K562 (cell line): ENCODE data around the gene NTSR2. TPM values are rescaled to one million over a fixed set of nuclear protein-coding genes. Genes with fewer than 3 reads are reported as not detected.

Experiments
- ATAC-seq: fragments of 200-7000 bp; cut with Tn5 transposase; 3 replicates; pipeline ENCODE4 v1.9.1; 2020; ENCODE audit warnings: moderate library complexity
- BruUV-seq: library from RNA; stranded (reverse); fragments of 400-500 nt; replicated peaks from 2 replicates; lab custom pipeline; 2021; lab: Mats Ljungman, UMichigan
- CTCF ChIA-PET: fragments of 300-600 bp; formaldehyde crosslinking; extraction: SDS; loops from one replicate; lab custom pipeline; 2021; ENCODE audit warnings: low intra/inter-chr PET ratio; lab: Yijun Ruan, JAX
- POLR2A ChIA-PET: fragments of 300-600, 350-650 bp; sonication (Branson Sonifier 250); formaldehyde crosslinking; extraction: SDS; loops from one replicate; lab custom pipeline; 2021; ENCODE audit warnings: antibody characterized with exemption, inconsistent platforms; lab: Yijun Ruan, JAX
- DNase-seq, 4 experiments: peaks; one replicate each; pipeline versions ENCODE4 v3.0.0 to v3.0.0-alpha.2; 2011 to 2018; ENCODE audit warnings: low spot score in 3 of 4, mixed read lengths in 3 of 4; ENCODE audit errors: extremely low read depth in 1 of 4
- FAIRE-seq: peaks from 2 replicates; lab custom pipeline; 2011; peaks lifted over from hg19 to GRCh38; lab: Jason Lieb, UNC
- H2AFZ ChIP-seq: 2 replicates; pipeline ENCODE4 v1.6.0; 2011; ENCODE audit warnings: low read depth, low read length, control low read depth, inconsistent platforms
- H3K27ac ChIP-seq: fragments of 200-600 bp; 3 replicates; pipeline ENCODE4 v1.8.0; 2011; ENCODE audit warnings: low read depth, mild to moderate bottlenecking, control low read depth, inconsistent platforms, low read length, moderate library complexity, mixed read lengths; ENCODE audit errors: extremely low read depth
- H3K27me3 ChIP-seq, 2 experiments: fragments of 300-600 bp in 1 of 2; 2 replicates in 1 of 2; 3 replicates in 1 of 2; pipeline versions ENCODE4 v1.6.0 to v1.8.0; 2011; ENCODE audit warnings: inconsistent platforms in 2 of 2, low read length in 2 of 2, mild to moderate bottlenecking in 1 of 2, mixed read lengths in 1 of 2, moderate library complexity in 1 of 2; ENCODE audit not compliant: control insufficient read depth in 2 of 2, insufficient read depth in 2 of 2
- H3K36me3 ChIP-seq: fragments of 300-600 bp; 3 replicates; pipeline ENCODE4 v1.8.0; 2011; ENCODE audit warnings: mild to moderate bottlenecking, low read length, inconsistent platforms; ENCODE audit not compliant: control insufficient read depth, insufficient read depth
- H3K4me1 ChIP-seq, 2 experiments: fragments of 200-600 bp in 1 of 2; replicated peaks in 1 of 2; 2 replicates in 1 of 2; 3 replicates in 1 of 2; pipeline versions ENCODE4 v1.5.1 to v1.8.0; 2011; ENCODE audit warnings: inconsistent platforms in 2 of 2, low read length in 2 of 2, mild to moderate bottlenecking in 1 of 2, mixed read lengths in 1 of 2, moderate library complexity in 1 of 2; ENCODE audit not compliant: control insufficient read depth in 2 of 2, insufficient read depth in 2 of 2
- H3K4me2 ChIP-seq: 2 replicates; pipeline ENCODE4 v1.6.1; 2011; ENCODE audit warnings: low read length, control low read depth, inconsistent platforms, mixed read lengths; ENCODE audit not compliant: insufficient read depth
- H3K4me3 ChIP-seq: fragments of 200-600 bp; sonication (generic), shearing (Covaris generic); 2 replicates; pipeline ENCODE4 v1.5.1; 2016; ENCODE audit warnings: control low read depth, inconsistent platforms
- H3K79me2 ChIP-seq: fragments of 200-600 bp; 3 replicates; pipeline ENCODE4 v1.8.0; 2011; ENCODE audit warnings: low read length, inconsistent platforms; ENCODE audit not compliant: control insufficient read depth, insufficient read depth
- H3K9ac ChIP-seq, 2 experiments: 2 replicates each; pipeline versions ENCODE4 v1.6.0 to v1.6.1; 2011; ENCODE audit warnings: low read depth in 2 of 2, low read length in 2 of 2, control low read depth in 1 of 2, inconsistent platforms in 1 of 2, mild to moderate bottlenecking in 1 of 2, mixed read lengths in 1 of 2; ENCODE audit not compliant: insufficient read depth in 1 of 2
- H3K9me1 ChIP-seq: one replicate; pipeline ENCODE4 v1.6.0; 2011; ENCODE audit warnings: inconsistent platforms, mild to moderate bottlenecking, low read length, moderate library complexity; ENCODE audit not compliant: control insufficient read depth, insufficient read depth
- H3K9me3 ChIP-seq: replicated peaks from 2 replicates; pipeline ENCODE4 v1.5.1; 2011; ENCODE audit warnings: low read depth, low read length, inconsistent platforms; ENCODE audit not compliant: control insufficient read depth, insufficient read depth
- H4K20me1 ChIP-seq: replicated peaks from 2 replicates; pipeline ENCODE4 v1.6.1; 2011; ENCODE audit warnings: low read length, inconsistent platforms, mixed read lengths; ENCODE audit not compliant: control insufficient read depth, insufficient read depth
- ARID1B ChIP-seq: fragments of 450-650 bp; IDR thresholded peaks from 2 replicates; pipeline ENCODE4 v1.6.1; 2016; ENCODE audit warnings: antibody characterized with exemption, mild to moderate bottlenecking, inconsistent platforms
- BCL6 ChIP-seq: fragments of 250-450 bp; sonication (Bioruptor Pico); IDR thresholded peaks from 2 replicates; pipeline ENCODE4 v1.4.0; 2020
- GTF2F1 ChIP-seq: IDR thresholded peaks from 2 replicates; pipeline ENCODE4 v1.6.1; 2011; ENCODE audit warnings: low read depth, low read length, improper control_type of control experiment
- NR4A1 ChIP-seq, 2 experiments: fragments of 250-450 bp in 1 of 2; fragments of 450-650 bp in 1 of 2; sonication (Bioruptor Pico) in 1 of 2; IDR thresholded peaks; 2 replicates each; pipeline versions ENCODE4 v1.4.0 to v1.6.1; 2016 to 2020; ENCODE audit warnings: mild to moderate bottlenecking in 2 of 2, missing compliant biosample characterization in 1 of 2, missing genetic modification characterization in 1 of 2, moderate library complexity in 1 of 2
- RBBP5 ChIP-seq: fragments of 200-600 bp; sonication (generic); IDR thresholded peaks from 2 replicates; pipeline ENCODE4 v1.6.1; 2012; ENCODE audit warnings: borderline replicate concordance, mild to moderate bottlenecking, low read length, control low read depth, inconsistent platforms; ENCODE audit not compliant: insufficient read depth, poor library complexity, severe bottlenecking
- WHSC1 ChIP-seq: IDR thresholded peaks from one replicate; pipeline ENCODE4 v1.6.1; 2012; ENCODE audit warnings: low read length, control low read depth, inconsistent platforms
- WGBS: fragments of 100-300 bp; shearing (Covaris generic); methylation state at CpG from one replicate; pipeline ENCODE4 v1.1.6; 2016; ENCODE audit warnings: low coverage, mixed read lengths; ENCODE audit not compliant: insufficient coverage; ENCODE audit errors: missing lambda C conversion rate; 5-methylcytosine and 5-hydroxymethylcytosine counted together
- in situ Hi-C: fragments of 300-500 bp; cut with MboI; formaldehyde crosslinking; loops from 4 replicates; pipeline ENCODE4 v1.15.0; 2018; ENCODE audit warnings: inconsistent platforms, mixed read lengths
- intact Hi-C: fragments of 100-400 bp; cut with micrococcal nuclease; formaldehyde crosslinking; loops from 2 replicates; pipeline ENCODE4 v1.14.2; 2022
- polyA plus RNA-seq, 8 experiments: library from polyadenylated mRNA; depleted of rRNA in 4 of 8; stranded (reverse) in 5 of 8; unstranded in 3 of 8; fragments of >200 nt; fragmentation: Nextera tagmentation in 2 of 8; fragmentation: Illumina TruSeq in 1 of 8; extraction: Ambion mirVana in 2 of 8; extraction: Trizol in 1 of 8; gene quantifications; 2 replicates each; pipeline versions ENCODE4 v1.2.1 to v1.2.3, GENCODE V29; 2011 to 2014; ENCODE audit warnings: inconsistent platforms in 1 of 8, missing spikeins in 1 of 8
- total RNA-seq, 7 experiments: library from RNA; depleted of rRNA in 6 of 7; stranded (reverse); fragments of >200 nt in 6 of 7; fragmentation: Illumina TruSeq in 2 of 7; extraction: Trizol in 2 of 7; gene quantifications; 2 replicates each; pipeline versions ENCODE4 v1.2.1 to v1.2.3, GENCODE V29; 2011 to 2021; ENCODE audit warnings: low replicate concordance in 1 of 7
- TF ChIP-seq, protein P1 (sequence below): fragments of 200-800 bp; sonication (Bioruptor generic); IDR thresholded peaks from 2 replicates; pipeline ENCODE4 v1.6.1; 2017; ENCODE audit warnings: missing genetic modification characterization, missing compliant biosample characterization
- TF ChIP-seq, protein P2 (sequence below): sonication (generic); formaldehyde crosslinking; IDR thresholded peaks from 2 replicates; pipeline ENCODE4 v1.8.0; 2022; ENCODE audit warnings: mild to moderate bottlenecking, low read depth, missing genetic modification reagents
- TF ChIP-seq, protein P3 (sequence below): sonication (generic); formaldehyde crosslinking; IDR thresholded peaks from 2 replicates; pipeline ENCODE4 v1.8.0; 2023; ENCODE audit warnings: missing genetic modification reagents, mild to moderate bottlenecking, borderline replicate concordance

NTSR2 gene
- total and polyA plus RNA-seq, 9 of the 15 experiments (the other 6 are each of a cell fraction or from before 2014, with no cell fraction given): not detected

DNA sequence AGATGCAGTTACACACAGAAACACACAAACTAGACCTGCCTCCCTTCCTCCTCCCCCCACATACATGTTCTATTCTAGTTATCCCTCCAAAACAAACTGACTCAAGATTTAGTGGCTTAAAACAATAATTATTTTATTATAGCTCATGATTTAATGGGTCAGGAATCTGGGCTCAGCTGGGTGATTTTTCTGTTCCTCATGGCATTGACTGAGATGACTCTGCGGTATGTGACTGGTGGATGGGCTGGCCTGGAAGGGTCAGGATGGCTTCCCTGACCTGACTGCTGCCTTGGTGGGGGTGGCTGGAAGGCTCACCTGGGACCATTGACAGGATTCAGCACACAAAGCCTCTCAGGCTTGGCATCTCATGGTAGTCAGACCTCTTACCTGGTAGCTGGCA is 33.7 kb upstream of the NTSR2 start:
- H2AFZ ChIP-seq: no peak overlapping the region
- H3K36me3 ChIP-seq: no peaks in the 10 kb centered on the region
- H3K9ac ChIP-seq: no peak overlapping the region
- FAIRE-seq (no peak), DNase-seq (no peak), ATAC-seq (no peak)
- no peak overlapping the region for H3K4me2 ChIP-seq
- peaks cover 2% of the 10 kb centered on the region; the same call in 1 of the 2 replicates for H3K9me3 ChIP-seq
- ChIA-PET POLR2A (interaction anchor here (1.1 kb wide), 1 partner anchor 39 kb away, joined by 3 read pairs; no protein-coding TSS in a partner anchor), CTCF (no interaction called here)
- BruUV-seq: no TSS peak
- no peak overlapping the region for H3K27ac ChIP-seq
- no peaks in the 10 kb centered on the region for H3K9me1 ChIP-seq
- H3K27me3 ChIP-seq: peaks cover 0 to 10% of the 10 kb centered on the region in 2 experiments; a peak in 2 of 5 replicates
- H3K79me2 ChIP-seq: no peaks in the 10 kb centered on the region
- WGBS: 10% methylated on average over 1 of the region's 1 CpG
- peaks cover 0 to 4% of the 10 kb centered on the region in 2 experiments; a peak in 2 of 5 replicates for H3K4me1 ChIP-seq
- H4K20me1 ChIP-seq: no peaks in the 10 kb centered on the region
- H3K4me3 ChIP-seq: no peak overlapping the region
- intact Hi-C loops (no loop called here), in situ Hi-C loops (no loop called here)
- TF ChIP-seq WHSC1: no peak
- TF ChIP-seq, protein P1, sequence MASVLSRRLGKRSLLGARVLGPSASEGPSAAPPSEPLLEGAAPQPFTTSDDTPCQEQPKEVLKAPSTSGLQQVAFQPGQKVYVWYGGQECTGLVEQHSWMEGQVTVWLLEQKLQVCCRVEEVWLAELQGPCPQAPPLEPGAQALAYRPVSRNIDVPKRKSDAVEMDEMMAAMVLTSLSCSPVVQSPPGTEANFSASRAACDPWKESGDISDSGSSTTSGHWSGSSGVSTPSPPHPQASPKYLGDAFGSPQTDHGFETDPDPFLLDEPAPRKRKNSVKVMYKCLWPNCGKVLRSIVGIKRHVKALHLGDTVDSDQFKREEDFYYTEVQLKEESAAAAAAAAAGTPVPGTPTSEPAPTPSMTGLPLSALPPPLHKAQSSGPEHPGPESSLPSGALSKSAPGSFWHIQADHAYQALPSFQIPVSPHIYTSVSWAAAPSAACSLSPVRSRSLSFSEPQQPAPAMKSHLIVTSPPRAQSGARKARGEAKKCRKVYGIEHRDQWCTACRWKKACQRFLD (CRISPR knock-in tag): no peak
- TF ChIP-seq NR4A1 (CRISPR knock-in tag; IDR thresholded peaks at IDR 0.05): no peak
- TF ChIP-seq NR4A1 (tag; IDR thresholded peaks at IDR 0.05): no peak
- TF ChIP-seq, protein P2, sequence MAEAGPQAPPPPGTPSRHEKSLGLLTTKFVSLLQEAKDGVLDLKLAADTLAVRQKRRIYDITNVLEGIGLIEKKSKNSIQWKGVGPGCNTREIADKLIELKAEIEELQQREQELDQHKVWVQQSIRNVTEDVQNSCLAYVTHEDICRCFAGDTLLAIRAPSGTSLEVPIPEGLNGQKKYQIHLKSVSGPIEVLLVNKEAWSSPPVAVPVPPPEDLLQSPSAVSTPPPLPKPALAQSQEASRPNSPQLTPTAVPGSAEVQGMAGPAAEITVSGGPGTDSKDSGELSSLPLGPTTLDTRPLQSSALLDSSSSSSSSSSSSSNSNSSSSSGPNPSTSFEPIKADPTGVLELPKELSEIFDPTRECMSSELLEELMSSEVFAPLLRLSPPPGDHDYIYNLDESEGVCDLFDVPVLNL (CRISPR knock-in tag): no peak
- TF ChIP-seq BCL6 (CRISPR knock-in tag): no peak
- TF ChIP-seq GTF2F1: no peak
- TF ChIP-seq RBBP5: no peak
- TF ChIP-seq, protein P3, sequence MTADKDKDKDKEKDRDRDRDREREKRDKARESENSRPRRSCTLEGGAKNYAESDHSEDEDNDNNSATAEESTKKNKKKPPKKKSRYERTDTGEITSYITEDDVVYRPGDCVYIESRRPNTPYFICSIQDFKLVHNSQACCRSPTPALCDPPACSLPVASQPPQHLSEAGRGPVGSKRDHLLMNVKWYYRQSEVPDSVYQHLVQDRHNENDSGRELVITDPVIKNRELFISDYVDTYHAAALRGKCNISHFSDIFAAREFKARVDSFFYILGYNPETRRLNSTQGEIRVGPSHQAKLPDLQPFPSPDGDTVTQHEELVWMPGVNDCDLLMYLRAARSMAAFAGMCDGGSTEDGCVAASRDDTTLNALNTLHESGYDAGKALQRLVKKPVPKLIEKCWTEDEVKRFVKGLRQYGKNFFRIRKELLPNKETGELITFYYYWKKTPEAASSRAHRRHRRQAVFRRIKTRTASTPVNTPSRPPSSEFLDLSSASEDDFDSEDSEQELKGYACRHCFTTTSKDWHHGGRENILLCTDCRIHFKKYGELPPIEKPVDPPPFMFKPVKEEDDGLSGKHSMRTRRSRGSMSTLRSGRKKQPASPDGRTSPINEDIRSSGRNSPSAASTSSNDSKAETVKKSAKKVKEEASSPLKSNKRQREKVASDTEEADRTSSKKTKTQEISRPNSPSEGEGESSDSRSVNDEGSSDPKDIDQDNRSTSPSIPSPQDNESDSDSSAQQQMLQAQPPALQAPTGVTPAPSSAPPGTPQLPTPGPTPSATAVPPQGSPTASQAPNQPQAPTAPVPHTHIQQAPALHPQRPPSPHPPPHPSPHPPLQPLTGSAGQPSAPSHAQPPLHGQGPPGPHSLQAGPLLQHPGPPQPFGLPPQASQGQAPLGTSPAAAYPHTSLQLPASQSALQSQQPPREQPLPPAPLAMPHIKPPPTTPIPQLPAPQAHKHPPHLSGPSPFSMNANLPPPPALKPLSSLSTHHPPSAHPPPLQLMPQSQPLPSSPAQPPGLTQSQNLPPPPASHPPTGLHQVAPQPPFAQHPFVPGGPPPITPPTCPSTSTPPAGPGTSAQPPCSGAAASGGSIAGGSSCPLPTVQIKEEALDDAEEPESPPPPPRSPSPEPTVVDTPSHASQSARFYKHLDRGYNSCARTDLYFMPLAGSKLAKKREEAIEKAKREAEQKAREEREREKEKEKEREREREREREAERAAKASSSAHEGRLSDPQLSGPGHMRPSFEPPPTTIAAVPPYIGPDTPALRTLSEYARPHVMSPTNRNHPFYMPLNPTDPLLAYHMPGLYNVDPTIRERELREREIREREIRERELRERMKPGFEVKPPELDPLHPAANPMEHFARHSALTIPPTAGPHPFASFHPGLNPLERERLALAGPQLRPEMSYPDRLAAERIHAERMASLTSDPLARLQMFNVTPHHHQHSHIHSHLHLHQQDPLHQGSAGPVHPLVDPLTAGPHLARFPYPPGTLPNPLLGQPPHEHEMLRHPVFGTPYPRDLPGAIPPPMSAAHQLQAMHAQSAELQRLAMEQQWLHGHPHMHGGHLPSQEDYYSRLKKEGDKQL: no peak
- TF ChIP-seq ARID1B: no peak
